Midbrain (tissue), 1 donor: ENCODE results near the gene NR2F1-AS1.

ENCODE experiments used
- DNase-seq: peaks from one replicate; lab custom pipeline; 2025; lab: John Stamatoyannopoulos, UW

The NR2F1-AS1 gene

GRCh38 chr5:93589152-93589828 is 8.3 kb upstream of the NR2F1-AS1 start:
- no peak for DNase-seq

- DNase-seq: no peak
These were observed 7.5 kb upstream of the NR2F1-AS1 start for GRCh38 chr5:93588352-93589151.

- DNase-seq: peak; percentile 32
These were observed 6.8 kb upstream of the NR2F1-AS1 start for GRCh38 chr5:93587597-93588351.

GRCh38 chr5:93586736-93587596 is 5.9 kb upstream of the NR2F1-AS1 start:
- DNase-seq: no peak

- no peak for DNase-seq
These were observed 4.9 kb upstream of the NR2F1-AS1 start for GRCh38 chr5:93585767-93586385.

- no peak for DNase-seq
These were observed 4.2 kb upstream of the NR2F1-AS1 start for GRCh38 chr5:93585041-93585766.

- DNase-seq: no peak
These were observed 3.6 kb upstream of the NR2F1-AS1 start for GRCh38 chr5:93584596-93585040.

- DNase-seq: no peak
These were observed 3.0 kb upstream of the NR2F1-AS1 start for GRCh38 chr5:93583768-93584595.

- no peak for DNase-seq
These were observed 2.4 kb upstream of the NR2F1-AS1 start for GRCh38 chr5:93583439-93583767.

- peak; percentile 60 for DNase-seq
These were observed 1.8 kb upstream of the NR2F1-AS1 start, which contains the start of gene NR2F1 for GRCh38 chr5:93582677-93583438. NR2F1 (plus strand) TSS chr5:93583222; CDS start chr5:93585024, 1,802 bp downstream.

- DNase-seq: no peak
These were observed 1.1 kb upstream of the NR2F1-AS1 start for GRCh38 chr5:93582167-93582462.

- no peak for DNase-seq
These were observed 724 bp downstream of the NR2F1-AS1 start for GRCh38 chr5:93580063-93580926.

- no peak for DNase-seq
These were observed 1.3 kb downstream of the NR2F1-AS1 start for GRCh38 chr5:93579692-93580062.

GRCh38 chr5:93578813-93579691 is 2.0 kb downstream of the NR2F1-AS1 start:
- peak; percentile 57 for DNase-seq

GRCh38 chr5:93577854-93578812 is 2.9 kb downstream of the NR2F1-AS1 start:
- no peak for DNase-seq
